Measurements from ENCODE around the gene CYP2C18. TPM values are rescaled to one million over a fixed set of nuclear protein-coding genes. Genes with fewer than 3 reads are reported as not detected.

The CYP2C18 gene
- total and polyA plus RNA-seq, 2 donors, result 0.04 TPM; not detected in 1

DNA sequence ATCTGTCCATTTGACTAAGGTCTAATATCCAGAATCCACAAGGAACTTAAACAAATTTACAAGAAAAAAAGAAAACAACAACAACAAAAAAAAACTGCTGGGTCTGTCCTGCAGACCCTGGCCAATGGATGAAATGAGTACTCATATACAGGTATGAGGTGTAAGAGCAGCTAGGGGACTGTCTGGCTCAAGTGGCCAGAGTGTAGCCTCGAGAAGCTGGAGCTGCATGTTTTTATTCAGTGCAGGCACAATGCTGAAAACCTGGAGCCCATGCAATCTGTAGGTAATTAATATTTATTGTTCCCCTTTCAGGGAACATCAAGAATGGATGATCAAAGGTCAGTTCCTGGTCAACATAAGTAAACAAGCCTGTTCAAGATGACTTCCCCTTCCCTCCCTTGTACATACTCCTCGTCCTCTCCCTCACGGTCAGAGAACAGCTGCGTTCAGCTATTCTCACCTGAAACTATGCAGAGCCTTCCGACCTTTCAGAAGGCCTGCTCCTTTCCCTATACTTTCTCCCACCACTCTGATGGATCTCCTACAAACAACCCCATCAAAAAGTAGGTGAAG, 94.4 kb downstream of the CYP2C18 start:
- Histone ChIP-seq H3K4me3 (ENCODE audit: low read depth, low read length) (no peak overlapping the region), H3K27ac (ENCODE audit: low read depth) (no peak overlapping the region), H3K4me1 (ENCODE audit: insufficient read depth) (no peaks in the 10 kb centered on the region), H3K36me3 (ENCODE audit: insufficient read depth) (no peaks in the 10 kb centered on the region)
- no peak for DNase-seq (ENCODE audit: extremely low spot score)
- WGBS, result 52% methylated on average over 5 of the region's 5 CpGs

DNA sequence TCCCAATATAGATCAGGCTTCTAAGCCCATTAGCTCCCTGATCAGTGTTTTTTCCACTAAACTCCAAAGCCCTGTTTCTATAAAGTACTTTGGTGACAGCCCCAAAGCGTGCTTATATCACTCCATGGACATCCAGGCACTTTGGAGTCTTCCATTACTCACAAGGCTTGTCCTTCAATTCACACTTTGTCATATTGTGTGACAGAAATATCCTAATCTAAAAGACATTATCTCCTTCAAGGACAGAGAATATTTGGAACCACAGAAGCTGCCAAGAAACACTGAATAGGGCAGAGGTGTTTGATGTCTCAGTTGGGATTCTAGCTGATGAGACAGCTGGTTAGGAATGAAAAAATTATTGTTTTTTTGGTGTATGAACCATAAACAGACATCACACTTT, 97.3 kb downstream of the CYP2C18 start:
- no peak for DNase-seq (ENCODE audit: extremely low spot score)
- WGBS, result 56% methylated on average over 1 of the region's 1 CpG
- no peak overlapping the region for H3K27ac ChIP-seq (ENCODE audit: low read depth)
- H3K4me3 ChIP-seq (ENCODE audit: low read depth, low read length), result no peak overlapping the region
- no peaks in the 10 kb centered on the region for H3K36me3 ChIP-seq (ENCODE audit: insufficient read depth)
- H3K4me1 ChIP-seq (ENCODE audit: insufficient read depth), result no peaks in the 10 kb centered on the region

DNA sequence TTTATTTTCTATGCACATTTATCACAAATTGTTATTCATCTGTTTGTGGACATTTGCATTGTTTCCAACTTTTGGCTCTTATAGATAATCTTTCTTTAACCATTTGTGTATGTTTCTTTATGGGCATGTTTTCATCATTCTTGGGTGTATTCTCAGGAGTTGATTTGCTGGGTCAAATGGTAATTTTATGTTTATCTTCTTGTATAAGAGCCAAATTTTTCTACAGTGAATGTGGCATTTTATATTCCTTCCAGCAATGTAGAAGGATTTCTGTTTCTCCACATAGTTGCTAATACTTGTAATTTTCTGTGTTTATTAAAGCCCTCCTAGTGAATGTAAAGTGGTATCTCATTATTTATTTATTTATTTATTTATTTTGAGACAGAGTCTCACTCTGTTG, 100.7 kb downstream of the CYP2C18 start:
- Histone ChIP-seq H3K27ac (ENCODE audit: low read depth) (no peak overlapping the region), H3K4me3 (ENCODE audit: low read depth, low read length) (no peak overlapping the region), H3K36me3 (ENCODE audit: insufficient read depth) (no peaks in the 10 kb centered on the region), H3K4me1 (ENCODE audit: insufficient read depth) (no peaks in the 10 kb centered on the region)
- DNase-seq (ENCODE audit: extremely low spot score), result no peak

DNA sequence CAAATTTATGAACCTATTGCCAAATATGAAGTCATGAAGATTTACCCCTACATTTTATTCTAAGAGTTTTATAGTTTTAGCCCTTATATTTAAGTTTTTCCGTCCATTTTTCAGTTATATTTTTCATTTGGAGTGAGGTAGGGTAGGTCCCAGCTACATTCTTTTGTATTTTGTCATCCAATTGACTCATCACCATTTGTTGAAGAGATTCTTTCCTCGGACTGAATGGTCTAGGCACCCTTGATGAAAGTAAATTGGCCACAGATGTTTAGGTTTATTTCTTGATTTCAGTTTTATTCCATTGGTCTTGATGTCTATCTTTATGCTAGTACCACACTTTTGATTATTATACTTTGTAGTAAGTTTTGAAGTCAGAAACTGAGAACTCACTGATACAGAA, 101.7 kb downstream of the CYP2C18 start:
- no peak for DNase-seq (ENCODE audit: extremely low spot score)
- no peak overlapping the region for H3K4me3 ChIP-seq (ENCODE audit: low read depth, low read length)
- WGBS, result 58% methylated on average over 2 of the region's 2 CpGs
- no peak overlapping the region for H3K27ac ChIP-seq (ENCODE audit: low read depth)
- no peaks in the 10 kb centered on the region for H3K4me1 ChIP-seq (ENCODE audit: insufficient read depth)
- H3K36me3 ChIP-seq (ENCODE audit: insufficient read depth), result no peaks in the 10 kb centered on the region

Other genes with a start within 250 kb of the CYP2C18 start
- 99.1 TPM for gene HELLS, start 137.9 kb upstream of the CYP2C18 start, total RNA-seq
- 1.7 TPM for gene HELLS, start 137.9 kb upstream of the CYP2C18 start, polyA plus RNA-seq
- not detected for gene CYP2C19, start 79.0 kb downstream of the CYP2C18 start, total RNA-seq
- 0.06 TPM for gene CYP2C19, start 79.0 kb downstream of the CYP2C18 start, polyA plus RNA-seq

Measured in urinary bladder (tissue), 4 donors.